HUDEP-2 (cell line): Measurements from ENCODE around the gene ITIH1.

Source experiments
- DNase-seq, 76 experiments: peaks; one replicate each; lab custom pipeline; 2025; ENCODE audit not compliant: unreplicated experiment in 76 of 76; lab: John Stamatoyannopoulos, UW

Gene ITIH1

GRCh38 chr3:52809662-52810377 is 32.4 kb downstream of the ITIH1 start:
- no peak for DNase-seq

DNA sequence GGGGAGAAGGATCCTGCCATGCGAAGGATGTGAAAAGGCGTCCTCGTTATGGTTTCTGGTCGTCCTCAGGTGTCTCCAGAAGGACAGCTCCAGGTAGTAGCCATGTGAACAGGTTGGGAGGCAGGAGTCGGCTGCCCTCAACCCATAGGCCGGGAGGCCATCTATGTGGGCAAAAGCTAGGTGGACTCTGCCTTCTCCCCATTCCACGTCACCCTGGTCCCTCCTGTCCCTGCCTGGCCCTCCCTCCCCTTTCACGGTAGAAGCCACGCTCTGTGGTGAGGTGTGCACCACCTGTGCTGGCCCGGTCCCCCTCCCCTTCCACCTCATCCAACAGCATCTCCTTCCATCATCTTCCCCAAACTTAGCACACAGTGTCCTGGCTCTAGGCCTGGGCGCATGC is 33.5 kb downstream of the ITIH1 start:
- DNase-seq, result no peak

GRCh38 chr3:52811452-52812011 is 34.1 kb downstream of the ITIH1 start:
- DNase-seq, result no peak

- no peak for DNase-seq
Observed at GRCh38 chr3:52813810-52814209, 36.4 kb downstream of the ITIH1 start.

GRCh38 chr3:52816199-52816598 is 38.8 kb downstream of the ITIH1 start:
- no peak for DNase-seq

- DNase-seq, result no peak
Observed at GRCh38 chr3:52816654-52817053, 39.3 kb downstream of the ITIH1 start.

DNA sequence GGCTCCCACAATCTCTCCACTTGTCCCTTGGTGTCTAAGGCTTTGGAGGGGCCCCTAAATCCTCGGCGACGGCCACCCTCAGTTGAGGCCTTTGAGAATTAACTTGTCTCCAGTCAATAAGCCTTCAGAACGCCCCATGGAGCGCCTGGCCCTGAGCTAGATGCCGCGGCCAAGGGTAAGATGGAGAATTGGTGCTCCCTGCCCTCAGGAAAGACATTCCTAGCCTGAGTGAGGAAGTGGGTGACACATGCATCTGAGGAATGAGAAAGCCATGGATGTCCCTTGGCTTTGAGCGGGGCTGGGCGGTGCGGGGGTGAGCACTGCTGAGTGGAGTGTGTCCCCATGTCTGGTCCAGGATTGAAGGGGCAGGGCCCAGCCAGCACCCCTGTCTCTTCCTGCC is 39.8 kb downstream of the ITIH1 start:
- DNase-seq, result no peak

- DNase-seq, result no peak
Observed at GRCh38 chr3:52817860-52818259, 40.5 kb downstream of the ITIH1 start.

- no peak for DNase-seq
Observed at GRCh38 chr3:52819936-52820335, 42.5 kb downstream of the ITIH1 start.

GRCh38 chr3:52820736-52821135 is 43.3 kb downstream of the ITIH1 start:
- DNase-seq, result peak in 25 of 76 experiments; percentile 1 to 35 (median 10)

DNA sequence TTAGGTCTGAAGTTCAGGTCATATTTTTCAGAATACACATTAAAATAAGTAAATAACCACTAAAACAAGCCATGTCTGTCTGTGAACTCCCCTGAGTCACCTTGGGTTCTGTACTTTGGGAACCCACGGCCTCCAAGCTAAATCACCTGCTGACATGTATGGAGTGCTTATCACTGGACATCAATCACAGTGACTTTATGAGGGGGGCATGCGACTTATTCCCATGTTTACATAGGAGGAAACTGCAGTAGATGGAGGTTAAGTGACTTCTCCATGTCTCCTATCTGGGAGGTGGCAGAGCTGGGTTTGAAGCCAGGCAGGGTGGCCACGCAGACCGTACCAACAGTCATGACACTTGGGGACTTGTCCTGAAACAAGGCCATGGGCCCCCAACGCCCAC is 45.0 kb downstream of the ITIH1 start:
- no peak for DNase-seq

DNA sequence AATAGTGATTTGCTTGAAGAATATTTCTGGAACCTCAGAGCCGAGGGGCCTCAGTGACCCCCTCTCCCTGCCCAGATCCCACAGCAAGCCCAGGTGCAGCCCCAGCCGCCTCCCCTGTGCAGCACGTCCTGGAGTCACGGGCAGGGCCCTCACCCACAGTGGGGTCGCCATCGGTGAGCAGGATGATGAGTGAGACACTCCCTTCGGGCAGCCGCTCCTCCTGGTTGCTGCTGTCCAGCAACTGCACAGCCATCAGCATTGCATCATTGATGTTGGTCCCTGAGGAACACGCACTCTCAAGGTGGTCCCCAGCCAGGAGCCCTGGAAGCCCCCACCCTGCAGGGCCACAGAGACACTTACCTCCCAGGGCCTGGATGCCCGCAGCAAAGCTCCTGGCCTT is 46.6 kb downstream of the ITIH1 start:
- DNase-seq, result no peak

DNA sequence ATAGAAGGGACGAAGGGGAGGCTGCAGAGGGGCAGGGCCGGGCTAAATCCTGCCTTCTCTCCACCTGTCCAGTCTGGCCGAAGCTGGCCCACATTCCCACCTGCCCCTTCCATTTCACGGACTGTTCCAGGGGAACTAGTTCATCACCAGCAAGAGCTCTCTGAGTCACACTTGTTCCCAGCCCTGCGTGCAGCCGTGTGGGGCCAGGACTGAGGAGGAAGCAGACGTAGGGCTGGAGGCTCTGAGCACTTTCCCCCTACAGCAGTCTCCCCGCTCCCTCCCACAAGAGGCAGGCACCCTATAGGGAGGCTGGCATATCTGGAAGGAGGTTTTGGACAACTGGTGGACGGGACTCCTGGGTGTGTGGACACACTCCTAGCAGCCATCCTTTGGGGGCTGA is 50.0 kb downstream of the ITIH1 start:
- no peak for DNase-seq

- no peak for DNase-seq
Observed at GRCh38 chr3:52827866-52828376, 50.5 kb downstream of the ITIH1 start.

DNA sequence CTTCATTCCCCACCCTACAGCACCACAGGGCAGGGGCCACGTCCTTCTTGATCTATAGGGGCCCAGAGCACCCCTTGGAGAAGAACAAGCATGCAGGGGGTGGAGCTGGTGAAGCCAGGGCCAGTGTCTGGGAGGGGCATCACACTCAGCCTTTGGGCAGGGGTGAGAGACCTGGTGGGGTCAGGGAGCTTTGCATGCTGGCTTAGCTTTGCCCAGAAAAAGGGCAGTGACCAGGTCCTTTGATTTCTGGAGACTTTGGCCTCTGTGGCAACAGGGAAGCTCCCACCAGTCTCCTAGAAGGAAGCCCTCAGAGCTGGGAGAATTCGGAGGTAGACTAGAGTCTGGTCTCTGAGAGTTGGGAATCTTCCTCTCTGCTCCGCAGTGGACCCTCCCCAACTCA is 52.1 kb downstream of the ITIH1 start:
- DNase-seq, result no peak

- no peak for DNase-seq
Observed at GRCh38 chr3:52829906-52830463, 52.6 kb downstream of the ITIH1 start.

DNA sequence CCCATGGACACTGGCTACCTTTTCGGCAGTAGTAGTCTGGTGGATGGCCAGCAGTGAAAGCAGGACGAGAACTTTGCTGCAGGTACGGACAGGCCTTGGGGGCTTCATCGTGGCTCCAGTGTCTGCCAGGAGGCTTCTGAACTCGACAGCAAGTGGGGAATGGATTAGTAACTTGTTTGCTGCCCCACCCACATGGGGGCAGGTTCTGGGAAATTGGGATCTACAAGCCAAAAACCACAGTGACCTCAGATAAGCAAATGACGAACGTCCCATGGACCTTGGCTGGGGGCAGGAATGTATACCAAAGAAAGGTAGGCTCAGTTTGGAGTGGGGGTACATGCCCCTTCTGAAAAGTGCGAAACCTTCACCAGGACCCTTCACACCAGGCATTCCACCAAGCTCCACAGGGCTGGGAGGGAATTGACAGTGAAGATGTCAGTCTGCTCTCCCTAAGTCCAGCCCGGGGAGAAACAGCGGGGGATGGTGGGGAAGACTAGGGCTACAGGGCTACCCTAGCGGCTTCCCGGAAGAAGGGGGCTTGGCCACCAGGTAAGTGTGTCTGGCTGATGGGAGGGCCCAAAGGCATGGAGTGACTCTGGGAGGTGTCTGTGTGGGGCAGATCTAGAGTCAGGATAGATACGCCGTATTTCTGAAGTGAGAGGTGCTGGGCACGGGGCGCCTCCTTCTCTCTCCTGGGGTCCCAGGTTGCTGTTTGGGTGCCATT is 53.3 kb downstream of the ITIH1 start, which contains the start of gene ITIH4:
ITIH4 (minus strand) TSS at position 138 of the 724 bp plus-strand sequence; CDS start at position 108, 30 bp downstream.
- DNase-seq, result no peak

GRCh38 chr3:52831500-52832301 is 54.3 kb downstream of the ITIH1 start:
- DNase-seq, result peak in 6 of 76 experiments; percentile 7 to 41 (median 13)

DNA sequence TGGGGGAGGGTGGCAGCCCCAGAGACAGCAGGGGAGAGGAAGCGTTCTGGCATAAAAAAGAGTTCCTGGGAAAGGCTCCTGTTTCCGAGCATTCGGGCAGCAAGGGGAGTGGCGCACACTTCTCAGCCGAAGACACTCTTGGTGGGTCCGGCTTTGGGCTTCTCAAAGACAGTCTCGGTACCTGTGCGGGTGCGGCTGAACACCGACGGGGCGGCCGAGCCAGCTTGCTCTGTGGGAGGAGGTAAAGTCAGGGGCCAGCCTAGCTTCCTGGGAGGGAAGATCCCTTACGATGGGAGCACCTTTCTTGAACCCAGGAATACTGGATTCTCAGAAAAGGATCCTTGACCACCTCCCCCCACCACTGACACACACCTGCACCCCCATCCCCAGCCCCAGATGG is 55.8 kb downstream of the ITIH1 start:
- DNase-seq, result no peak

DNA sequence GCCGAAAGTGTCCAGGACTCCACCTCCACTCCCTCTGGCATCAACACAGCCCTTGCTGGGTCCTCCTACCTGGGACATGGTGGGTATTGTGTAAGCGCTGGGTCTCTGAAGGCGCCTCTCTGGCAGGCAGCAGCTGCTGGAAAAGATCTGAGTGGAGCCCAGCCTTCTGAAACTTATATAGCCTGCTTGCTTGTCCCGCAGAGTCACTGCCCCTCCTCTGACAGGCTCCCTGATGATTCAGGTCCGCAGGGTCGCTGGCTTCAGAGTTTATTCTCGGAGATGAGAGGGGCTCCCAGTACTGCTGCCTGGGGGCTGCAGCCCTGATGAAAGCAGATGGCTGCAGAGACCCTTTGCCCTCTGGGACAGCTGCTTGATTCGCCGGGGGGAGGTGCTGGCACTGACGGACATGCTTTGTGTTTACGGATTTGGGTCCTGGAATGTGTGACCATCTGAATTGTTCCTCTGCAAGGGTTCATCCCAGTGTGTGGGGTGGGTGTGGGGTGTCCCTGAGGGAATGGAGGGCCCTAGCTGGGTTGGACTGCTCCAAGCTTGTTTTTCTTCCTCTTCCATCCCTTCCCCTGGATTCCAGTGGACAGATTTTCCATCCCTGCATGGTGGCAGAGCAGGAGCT is 57.6 kb downstream of the ITIH1 start, which contains the start of gene MUSTN1:
MUSTN1 (minus strand) TSS at position 149 of the 631 bp plus-strand sequence; CDS start at position 78, 71 bp downstream.
- DNase-seq, result no peak
